Ureter (tissue), 1 donor: Measurements from ENCODE around the gene CPTP. TPM values are rescaled to one million over a fixed set of nuclear protein-coding genes. Genes with fewer than 3 reads are reported as not detected.

Experiments used
- DNase-seq: peaks from one replicate; pipeline ENCODE4 v3.0.0-alpha.2; 2020; ENCODE audit warnings: low spot score
- total RNA-seq: library from RNA; stranded (reverse); gene quantifications from one replicate; pipeline ENCODE4 v1.2.4, GENCODE V29; 2023
- donor health status: DM: yes; HTN: yes; CAD: no.

CPTP gene
- total RNA-seq, 1 donor from 2014 or later: 21.4 TPM

DNA sequence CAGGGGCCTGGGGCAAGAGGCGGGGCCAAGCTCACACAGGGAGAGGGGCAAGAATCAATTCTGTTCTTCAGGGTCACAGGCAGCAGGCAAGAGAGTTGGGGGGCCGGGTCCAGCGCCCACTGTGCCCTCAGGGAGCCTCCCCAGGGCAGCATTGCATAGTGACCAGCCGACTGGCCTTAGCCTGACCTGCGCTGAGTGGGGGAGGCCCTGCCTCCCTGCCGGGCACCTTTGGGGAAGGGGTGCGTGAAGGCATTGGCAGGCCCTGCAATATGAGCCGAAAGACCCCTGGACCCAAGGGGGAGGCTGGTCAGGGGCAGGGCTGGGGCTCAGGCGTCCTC lies 32.2 kb upstream of the CPTP start:
- no peak for DNase-seq

GRCh38 chr1:1292851-1293250 lies 31.8 kb upstream of the CPTP start:
- DNase-seq: no peak

DNA sequence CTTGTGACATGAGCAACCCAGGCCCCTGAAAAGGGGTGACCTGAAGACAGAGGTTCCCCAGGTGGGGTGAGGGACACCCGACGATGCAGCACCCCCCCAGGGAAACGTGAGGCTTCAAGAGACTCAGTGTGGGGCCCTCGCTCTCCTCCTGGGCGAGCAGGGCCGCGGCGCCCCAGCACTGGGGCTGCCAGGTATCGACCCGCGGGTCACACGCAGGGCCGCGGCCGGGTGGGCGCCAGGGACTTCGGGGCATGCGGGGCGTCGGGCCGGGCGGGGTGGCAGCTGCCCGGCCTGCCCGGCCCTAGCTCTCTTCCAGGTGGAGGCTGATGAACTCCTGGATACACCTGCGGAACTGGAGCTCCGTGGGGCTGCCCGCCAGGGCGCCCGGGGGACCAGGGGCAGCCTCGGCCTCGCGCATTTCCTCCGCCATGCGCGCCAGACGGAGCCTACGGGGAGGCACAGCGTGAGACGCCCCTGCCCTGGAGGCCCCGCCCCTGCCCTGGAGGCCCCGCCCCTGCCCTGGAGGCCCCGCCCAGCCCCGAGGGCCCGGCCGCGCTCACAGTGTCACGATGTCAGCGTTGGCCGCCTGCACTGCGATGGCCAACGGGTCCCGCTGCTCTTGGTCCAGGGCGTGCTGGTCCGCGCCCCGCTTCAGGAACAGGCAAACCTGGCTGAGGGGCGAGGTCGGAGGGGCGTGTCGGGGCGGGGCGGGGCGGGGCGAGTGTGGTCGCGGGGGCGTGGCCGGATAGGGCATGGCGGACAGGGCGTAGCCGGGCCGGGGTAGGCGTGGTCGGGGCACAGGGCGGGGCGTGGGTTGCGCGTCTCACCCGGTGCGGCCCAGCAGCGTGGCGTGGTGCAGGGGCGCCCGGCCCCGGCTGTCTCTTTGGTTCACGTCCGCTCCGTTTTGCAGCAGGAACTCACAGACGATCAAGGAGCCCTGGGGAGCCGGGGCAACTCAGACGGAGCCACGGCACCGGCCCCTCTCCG lies 31.0 kb upstream of the CPTP start:
- DNase-seq: no peak

DNA sequence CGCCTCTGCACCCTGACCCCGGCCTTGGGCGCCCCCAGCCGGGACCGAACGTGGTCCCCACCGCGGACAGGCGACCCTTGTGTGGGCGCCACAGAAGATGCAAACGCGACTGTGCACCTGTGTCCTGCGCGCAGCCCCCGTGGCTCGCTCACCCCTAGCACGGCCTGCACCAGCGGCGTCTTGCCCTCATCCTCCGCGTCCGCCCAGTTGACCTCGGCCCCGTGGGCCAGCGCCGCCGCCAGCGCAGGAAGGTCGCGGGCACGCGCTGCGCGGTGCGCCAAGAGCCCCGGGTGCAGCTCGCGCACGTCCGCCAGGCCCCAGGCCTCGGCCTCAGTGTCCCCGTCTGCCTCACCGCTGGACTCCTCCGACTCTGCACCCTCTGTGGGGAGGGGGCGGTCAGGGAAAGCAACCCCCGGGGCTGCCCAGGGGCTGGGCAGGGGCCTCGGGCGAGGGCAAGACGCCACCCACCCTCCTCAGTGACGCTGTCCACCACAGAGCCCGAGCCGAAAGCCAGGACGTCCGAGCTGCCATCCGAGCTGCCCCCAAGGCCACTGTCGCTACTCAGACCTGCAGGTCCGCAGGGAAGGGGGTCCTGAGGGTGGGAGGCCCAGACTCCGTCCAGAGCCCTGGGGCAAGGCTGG lies 30.2 kb upstream of the CPTP start:
- DNase-seq: no peak

GRCh38 chr1:1295154-1295923 lies 29.3 kb upstream of the CPTP start:
- DNase-seq: no peak

DNA sequence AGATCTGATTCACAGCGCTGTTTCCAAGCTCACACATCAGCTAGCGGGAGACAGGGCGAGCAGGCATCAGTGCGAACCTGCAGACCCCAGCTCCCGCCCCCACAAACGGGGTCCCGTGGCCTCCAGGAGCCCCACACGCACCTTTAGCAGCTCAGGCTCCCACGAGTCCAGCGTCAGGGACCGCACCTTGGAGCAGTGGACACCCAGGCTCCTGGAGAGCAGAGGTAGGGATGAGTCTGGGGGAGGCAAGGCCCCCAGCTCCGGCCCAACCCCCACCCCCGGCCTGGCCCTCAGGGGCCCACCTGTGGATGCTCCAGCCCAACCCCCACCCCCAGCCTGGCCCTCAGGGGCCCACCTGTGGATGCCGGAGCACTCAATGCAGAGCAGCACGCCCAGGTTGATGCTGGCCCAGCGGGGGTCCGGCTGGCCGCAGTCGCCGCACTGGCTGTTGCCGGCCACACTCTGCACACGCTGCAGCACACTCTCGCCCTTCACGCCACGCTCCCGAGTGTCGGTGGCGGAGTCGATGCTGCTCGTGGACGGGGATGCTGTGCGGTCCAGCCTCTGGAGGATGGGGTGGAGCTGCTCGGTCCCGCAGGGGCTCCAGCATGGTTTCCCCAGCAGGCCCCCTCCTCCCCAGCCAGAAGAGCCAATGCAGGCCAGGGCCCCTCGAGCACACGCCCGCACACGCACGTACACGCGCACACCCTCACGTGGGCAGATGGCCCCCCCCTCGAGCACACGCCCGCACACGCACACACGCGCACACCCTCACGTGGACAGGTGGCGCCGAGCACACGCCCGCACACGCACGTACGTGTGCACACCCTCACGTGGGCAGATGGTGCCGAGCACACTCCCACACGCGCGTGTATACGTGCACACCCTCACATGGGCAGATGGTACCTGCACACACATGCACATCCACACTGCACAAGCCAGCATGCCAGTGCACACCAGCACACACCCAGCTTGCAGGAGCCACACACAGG lies 28.2 kb upstream of the CPTP start:
- no peak for DNase-seq

DNA sequence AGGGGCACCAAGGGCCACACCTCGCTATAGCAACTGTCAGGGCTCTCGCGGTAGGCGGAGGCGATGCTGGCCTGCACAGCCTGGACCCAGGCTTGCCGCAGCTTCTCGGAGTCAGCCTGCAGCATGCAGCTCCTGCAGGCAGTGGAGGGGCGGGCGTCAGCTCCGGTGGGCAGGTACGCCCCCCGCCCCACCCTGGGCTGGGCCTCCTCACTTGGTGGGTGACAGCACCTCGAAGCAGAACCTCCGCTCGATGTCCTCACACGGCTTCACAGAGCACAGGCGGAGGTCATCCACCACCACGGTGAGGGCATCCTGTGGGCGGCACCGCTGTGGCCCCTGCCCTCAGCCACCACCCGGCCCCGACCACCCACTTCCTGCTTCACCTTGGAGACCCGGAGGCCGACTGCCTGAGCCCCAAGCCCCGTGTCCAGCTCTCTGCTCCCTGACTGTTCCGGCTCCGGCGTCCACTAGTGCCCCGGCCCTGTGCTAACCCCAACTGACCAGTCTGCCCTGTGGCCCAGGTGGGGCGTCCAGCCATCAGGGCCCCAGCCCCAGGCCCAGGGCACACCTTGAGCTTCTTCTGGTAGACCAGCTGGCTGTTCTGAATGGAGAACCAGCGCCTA lies 26.7 kb upstream of the CPTP start:
- DNase-seq: no peak

DNA sequence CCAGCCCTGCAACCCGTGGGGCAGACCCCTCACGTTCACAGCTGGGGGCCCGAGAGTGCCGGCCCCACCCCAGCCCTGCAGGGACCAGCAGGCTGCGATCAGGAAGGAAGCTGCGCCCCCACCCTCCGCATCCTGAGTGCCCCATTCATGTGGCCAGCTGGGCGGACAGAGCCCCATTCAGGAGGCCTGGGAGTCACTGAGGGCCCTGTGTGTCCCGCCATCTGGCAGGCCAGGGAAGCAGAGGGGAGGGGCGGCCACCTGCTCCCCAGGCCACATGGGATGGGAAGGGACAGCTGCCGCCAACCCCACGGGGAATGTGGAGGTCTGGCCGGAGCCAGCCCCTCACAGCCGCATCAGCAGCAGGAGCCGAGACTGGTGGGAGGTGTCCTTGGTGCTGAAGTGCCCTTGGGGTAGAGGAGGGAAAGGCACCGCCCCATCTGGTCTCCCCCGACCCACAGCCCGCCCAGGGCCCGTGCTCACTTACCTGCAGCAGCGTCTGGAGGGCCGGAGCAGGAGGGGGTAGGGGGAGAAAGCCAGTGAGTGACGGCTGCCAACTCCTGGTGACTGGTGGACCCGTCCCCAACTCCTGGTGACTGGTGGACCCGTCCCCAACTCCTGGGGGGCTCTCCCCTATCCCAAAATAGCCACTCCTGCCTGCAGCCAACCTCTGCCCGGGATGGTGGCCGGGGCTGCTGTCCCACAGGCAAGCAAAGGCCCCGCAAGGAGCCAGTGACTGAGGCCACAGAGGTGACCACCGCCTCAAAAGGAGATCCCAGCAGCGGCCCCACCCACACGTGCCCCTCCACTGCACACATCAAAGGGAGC lies 25.5 kb upstream of the CPTP start:
- no peak for DNase-seq

DNA sequence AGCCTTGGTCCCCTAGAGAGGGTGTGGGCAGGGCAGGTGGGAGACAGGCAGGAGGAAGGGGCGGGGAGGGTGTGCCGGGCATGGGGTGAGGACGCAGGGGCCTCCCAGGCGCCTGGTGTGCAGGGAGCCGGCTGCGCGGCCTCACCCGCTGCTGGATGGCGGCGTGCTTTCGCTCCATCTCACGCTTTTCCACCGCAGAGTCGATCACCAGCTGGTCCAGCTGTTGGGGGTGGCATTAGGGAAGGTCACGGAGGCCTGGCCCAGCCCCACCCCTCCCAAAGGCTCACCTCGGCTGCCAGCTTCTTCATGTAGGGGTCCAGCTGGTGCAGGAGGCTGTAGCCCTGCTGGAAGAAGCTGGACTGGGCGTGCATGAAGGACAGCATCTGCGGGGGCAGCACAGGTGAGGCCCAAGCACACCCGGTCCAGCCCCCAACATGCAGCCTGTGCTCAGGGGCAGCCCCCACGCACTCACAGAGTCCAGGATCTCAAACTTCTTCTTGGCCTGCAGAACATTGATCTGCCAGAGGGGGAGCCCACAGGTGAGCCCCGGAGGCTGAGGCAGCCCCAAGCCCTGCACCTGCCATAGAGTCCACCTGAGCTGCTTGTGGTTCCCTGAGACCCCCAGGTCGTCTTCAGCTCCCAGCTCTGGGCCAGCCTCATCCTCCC lies 24.8 kb upstream of the CPTP start:
- no peak for DNase-seq

GRCh38 chr1:1300352-1300739 lies 24.3 kb upstream of the CPTP start:
- DNase-seq: no peak

DNA sequence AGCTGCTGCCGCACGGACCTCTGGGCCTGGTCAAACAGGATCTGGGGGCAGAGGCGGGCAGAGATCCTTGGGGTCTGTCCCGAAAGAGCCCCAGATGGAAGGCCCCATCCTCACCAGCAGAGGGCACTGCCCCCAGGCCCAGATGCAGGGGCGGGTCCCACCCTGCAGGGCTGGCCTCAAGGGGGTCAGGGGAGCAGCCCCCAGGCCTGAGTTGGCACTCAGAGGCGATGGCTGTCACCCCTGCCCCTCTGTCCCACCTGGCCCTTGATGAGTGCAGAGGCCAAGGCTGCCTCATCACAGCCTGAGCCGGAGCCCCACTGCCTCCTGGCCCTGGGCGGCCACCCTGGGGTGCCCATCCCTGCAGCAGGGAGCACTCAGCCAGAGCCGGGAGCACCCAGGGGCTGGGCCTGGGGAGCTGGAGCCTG lies 22.6 kb upstream of the CPTP start:
- no peak for DNase-seq

- DNase-seq: peak; percentile 75
These were observed 21.6 kb upstream of the CPTP start for GRCh38 chr1:1302951-1303509.

- DNase-seq: no peak
These were observed 20.9 kb upstream of the CPTP start for GRCh38 chr1:1303736-1304135.

DNA sequence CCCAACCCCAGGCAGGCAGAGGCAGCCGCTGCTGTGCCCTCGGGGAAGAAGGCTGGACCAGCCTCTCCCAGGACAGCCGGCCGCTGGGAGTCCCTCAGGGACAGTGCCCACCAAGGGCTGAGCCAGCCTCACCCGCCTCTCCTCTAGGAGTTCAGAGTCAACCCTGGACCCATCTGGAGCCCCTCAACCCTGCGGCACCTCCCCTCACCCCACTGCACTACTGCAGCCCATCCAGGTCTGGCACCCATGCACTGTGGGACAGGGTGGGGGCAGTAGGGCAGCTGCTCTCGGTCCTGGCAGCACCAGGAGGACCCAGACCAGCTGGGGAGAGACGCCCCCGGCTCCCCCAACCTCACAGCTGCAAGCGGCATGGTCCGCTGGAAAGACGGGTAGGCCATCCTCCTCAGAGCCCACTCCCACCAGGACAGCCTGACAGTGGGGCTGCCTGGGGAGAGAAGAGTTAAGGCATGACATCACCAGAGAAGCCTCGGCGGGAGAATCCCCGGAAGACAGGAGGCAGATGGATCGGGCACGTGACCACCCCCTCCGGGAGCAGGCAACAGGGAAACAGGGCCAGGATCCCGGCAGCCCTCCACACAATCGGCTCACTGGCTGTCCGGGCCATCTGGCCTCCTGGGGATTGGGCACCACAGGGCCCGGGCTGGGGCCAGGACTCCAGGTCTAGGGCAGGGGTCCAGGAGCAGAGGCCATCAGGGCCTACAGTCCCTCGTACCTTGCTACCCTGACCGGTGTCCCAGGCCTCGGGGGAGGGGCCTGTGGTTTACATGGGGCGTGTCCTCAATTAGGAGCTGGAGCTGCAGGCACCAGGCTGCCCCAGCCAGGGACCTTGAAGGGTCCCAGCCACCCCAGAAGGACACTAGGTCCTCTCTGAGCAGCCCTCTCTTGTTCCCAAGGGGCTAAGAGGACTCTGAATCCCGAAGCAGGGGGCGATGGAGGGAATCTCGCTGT lies 20.0 kb upstream of the CPTP start:
- DNase-seq: peak; percentile 84

- peak; percentile 89 for DNase-seq
These were observed 19.1 kb upstream of the CPTP start for GRCh38 chr1:1305300-1306069.

- DNase-seq: no peak
These were observed 18.4 kb upstream of the CPTP start for GRCh38 chr1:1306070-1306660.
